GM23338 (cell line): ENCODE results near the gene HTT. TPM values are rescaled to one million over a fixed set of nuclear protein-coding genes. Genes with fewer than 3 reads are reported as not detected.

Source experiments
- ATAC-seq: fragments of 200-7000 bp; cut with Tn5 transposase; 3 replicates; pipeline ENCODE4 v1.9.1; 2020
- DNase-seq: peaks from one replicate; pipeline ENCODE4 v3.0.0-alpha.2; 2015; ENCODE audit warnings: low spot score
- H2AFZ ChIP-seq: fragments of 200-600 bp; sonication (generic); 2 replicates; pipeline ENCODE4 v1.8.0; 2016; ENCODE audit warnings: antibody characterized with exemption, mild to moderate bottlenecking, moderate library complexity
- H3F3A ChIP-seq: fragments of 200-600 bp; sonication (generic); replicated peaks from 2 replicates; pipeline ENCODE4 v1.8.0; 2017; ENCODE audit warnings: antibody characterized with exemption, mixed run types, low read depth
- H3K27ac ChIP-seq: fragments of 200-600 bp; sonication (generic); 2 replicates; pipeline ENCODE4 v1.6.1; 2016; ENCODE audit warnings: low read depth
- H3K27me3 ChIP-seq: fragments of 200-600 bp; sonication (generic); 2 replicates; pipeline ENCODE4 v1.8.0; 2016; ENCODE audit warnings: mild to moderate bottlenecking, mixed run types, moderate library complexity; ENCODE audit not compliant: insufficient read depth
- H3K36me3 ChIP-seq: fragments of 200-600 bp; sonication (generic); 2 replicates; pipeline ENCODE4 v1.8.0; 2016; ENCODE audit warnings: mild to moderate bottlenecking; ENCODE audit not compliant: insufficient read depth
- H3K4me1 ChIP-seq: fragments of 200-600 bp; sonication (generic); 2 replicates; pipeline ENCODE4 v1.8.0; 2016; ENCODE audit warnings: mild to moderate bottlenecking, moderate library complexity; ENCODE audit not compliant: insufficient read depth
- H3K4me2 ChIP-seq: fragments of 200-600 bp; sonication (generic); 2 replicates; pipeline ENCODE4 v1.7.1; 2017; ENCODE audit warnings: mixed run types
- H3K4me3 ChIP-seq: fragments of 200-600 bp; sonication (generic); 2 replicates; pipeline ENCODE4 v1.6.1; 2016; ENCODE audit warnings: mixed run types
- H3K79me2 ChIP-seq: fragments of 200-600 bp; sonication (generic); replicated peaks from 2 replicates; pipeline ENCODE4 v1.8.0; 2017; ENCODE audit warnings: mild to moderate bottlenecking; ENCODE audit not compliant: insufficient read depth
- H3K9me2 ChIP-seq: fragments of 200-600 bp; sonication (generic); 2 replicates; pipeline ENCODE4 v1.8.0; 2017; ENCODE audit not compliant: insufficient read depth
- H4K20me1 ChIP-seq: fragments of 200-600 bp; sonication (generic); replicated peaks from 2 replicates; pipeline ENCODE4 v1.8.0; 2017; ENCODE audit warnings: mild to moderate bottlenecking; ENCODE audit not compliant: insufficient read depth
- H3K27ac Mint-ChIP-seq: 2 replicates; pipeline ENCODE4 v1.8.0; 2020; ENCODE audit warnings: inconsistent platforms, mild to moderate bottlenecking, moderate library complexity, mixed read lengths
- H3K27me3 Mint-ChIP-seq: 3 replicates; pipeline ENCODE4 v1.8.0; 2022; ENCODE audit warnings: low read depth, mild to moderate bottlenecking, moderate library complexity, mixed read lengths, inconsistent platforms; ENCODE audit not compliant: insufficient read depth, poor library complexity
- H3K36me3 Mint-ChIP-seq: 3 replicates; pipeline ENCODE4 v1.8.0; 2021; ENCODE audit warnings: low read depth, mild to moderate bottlenecking, inconsistent platforms, moderate library complexity, mixed read lengths
- H3K4me1 Mint-ChIP-seq: 3 replicates; pipeline ENCODE4 v1.8.0; 2020; ENCODE audit warnings: mild to moderate bottlenecking, inconsistent platforms, mixed read lengths
- H3K4me3 Mint-ChIP-seq: 3 replicates; pipeline ENCODE4 v1.8.0; 2021; ENCODE audit warnings: moderate library complexity, mild to moderate bottlenecking, inconsistent platforms, mixed read lengths
- H3K9me3 Mint-ChIP-seq: 3 replicates; pipeline ENCODE4 v1.8.0; 2020; ENCODE audit warnings: moderate library complexity, mild to moderate bottlenecking, inconsistent platforms, mixed read lengths
- CREB1 ChIP-seq: fragments of 250-450 bp; sonication (Bioruptor Pico); IDR thresholded peaks from 2 replicates; pipeline ENCODE4 v1.5.0; 2020; ENCODE audit warnings: low read depth, mild to moderate bottlenecking, moderate library complexity
- EZH2phosphoT487 ChIP-seq: fragments of 200-600 bp; sonication (generic); IDR thresholded peaks from one replicate; pipeline ENCODE4 v1.8.1; 2018; ENCODE audit warnings: antibody characterized with exemption; ENCODE audit not compliant: unreplicated experiment
- JUNB ChIP-seq: IDR thresholded peaks from one replicate; pipeline ENCODE4 v1.6.1; 2016; ENCODE audit warnings: antibody characterized with exemption; ENCODE audit not compliant: unreplicated experiment
- NANOG ChIP-seq: IDR thresholded peaks from 2 replicates; pipeline ENCODE4 v1.6.1; 2016; ENCODE audit warnings: antibody characterized with exemption, borderline replicate concordance
- POLR2AphosphoS5 ChIP-seq: IDR thresholded peaks from 2 replicates; pipeline ENCODE4 v1.6.1; 2016; ENCODE audit warnings: antibody characterized with exemption, low read depth
- STAT1 ChIP-seq: IDR thresholded peaks from one replicate; pipeline ENCODE4 v1.6.1; 2016; ENCODE audit warnings: antibody characterized with exemption; ENCODE audit not compliant: unreplicated experiment
- ZNF114 ChIP-seq: fragments of 250-450 bp; sonication (Bioruptor Pico); IDR thresholded peaks from 2 replicates; pipeline ENCODE4 v1.5.0; 2020; ENCODE audit warnings: mild to moderate bottlenecking, moderate library complexity
- polyA plus RNA-seq: library from polyadenylated mRNA; unstranded; fragments of >200 nt; fragmentation: Nextera tagmentation; extraction: Ambion mirVana; gene quantifications from 2 replicates; pipeline ENCODE4 v1.2.1, GENCODE V29; 2016
- total RNA-seq: library from RNA; depleted of rRNA; stranded (reverse); fragments of >200 nt; shearing (Covaris generic); gene quantifications from 2 replicates; pipeline ENCODE4 v1.2.3, GENCODE V29; 2014
- TF ChIP-seq, protein P1 (sequence below), 2 experiments: fragments of 200-600 bp in 1 of 2; sonication (generic) in 1 of 2; conservative IDR thresholded peaks; 2 replicates each; pipeline versions ENCODE4 v1.5.1 to v1.6.1; 2016 to 2017; ENCODE audit warnings: antibody characterized with exemption in 2 of 2, low read depth in 2 of 2, mild to moderate bottlenecking in 2 of 2, moderate library complexity in 1 of 2
- TF ChIP-seq, protein P2 (sequence below): IDR thresholded peaks from 2 replicates; pipeline ENCODE4 v1.6.1; 2016; ENCODE audit warnings: antibody characterized with exemption
- TF ChIP-seq, protein P3 (sequence below): IDR thresholded peaks from one replicate; pipeline ENCODE4 v1.6.1; 2018; ENCODE audit warnings: antibody characterized with exemption; ENCODE audit not compliant: unreplicated experiment

HTT gene
- total and polyA plus RNA-seq, 2 experiments from 2014 or later, result 26.6 to 67.7 TPM

DNA sequence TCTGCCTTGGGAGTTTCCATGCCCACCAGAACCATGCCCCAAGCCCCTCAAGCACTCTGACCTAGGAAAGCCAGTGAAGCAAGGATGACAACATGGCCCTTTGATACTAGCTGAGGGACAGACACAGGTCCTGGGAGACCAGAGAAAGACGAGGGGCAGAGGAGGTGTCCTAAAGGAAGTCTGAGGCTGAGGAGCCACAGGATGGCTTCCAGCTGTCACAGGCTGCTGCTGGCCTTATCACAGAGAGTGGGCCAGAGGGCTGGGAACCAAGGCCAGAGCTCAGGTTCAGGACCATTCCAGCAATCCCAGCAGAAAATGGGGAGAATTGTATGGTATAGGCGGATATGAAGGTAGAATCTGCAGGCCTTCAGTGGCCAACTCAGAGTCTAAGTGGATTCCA lies 142.8 kb downstream of the HTT start (continued):
- TF ChIP-seq JUNB (no peak), CREB1 (no peak), EZH2phosphoT487 (no peak), STAT1 (no peak), NANOG (no peak), ZNF114 (CRISPR knock-in tag) (no peak)
- TF ChIP-seq, protein P1, sequence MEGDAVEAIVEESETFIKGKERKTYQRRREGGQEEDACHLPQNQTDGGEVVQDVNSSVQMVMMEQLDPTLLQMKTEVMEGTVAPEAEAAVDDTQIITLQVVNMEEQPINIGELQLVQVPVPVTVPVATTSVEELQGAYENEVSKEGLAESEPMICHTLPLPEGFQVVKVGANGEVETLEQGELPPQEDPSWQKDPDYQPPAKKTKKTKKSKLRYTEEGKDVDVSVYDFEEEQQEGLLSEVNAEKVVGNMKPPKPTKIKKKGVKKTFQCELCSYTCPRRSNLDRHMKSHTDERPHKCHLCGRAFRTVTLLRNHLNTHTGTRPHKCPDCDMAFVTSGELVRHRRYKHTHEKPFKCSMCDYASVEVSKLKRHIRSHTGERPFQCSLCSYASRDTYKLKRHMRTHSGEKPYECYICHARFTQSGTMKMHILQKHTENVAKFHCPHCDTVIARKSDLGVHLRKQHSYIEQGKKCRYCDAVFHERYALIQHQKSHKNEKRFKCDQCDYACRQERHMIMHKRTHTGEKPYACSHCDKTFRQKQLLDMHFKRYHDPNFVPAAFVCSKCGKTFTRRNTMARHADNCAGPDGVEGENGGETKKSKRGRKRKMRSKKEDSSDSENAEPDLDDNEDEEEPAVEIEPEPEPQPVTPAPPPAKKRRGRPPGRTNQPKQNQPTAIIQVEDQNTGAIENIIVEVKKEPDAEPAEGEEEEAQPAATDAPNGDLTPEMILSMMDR (conservative IDR thresholded peaks at IDR 0.05; ENCODE audit: low read depth in 2 of 2), result no peak
- TF ChIP-seq, protein P2, sequence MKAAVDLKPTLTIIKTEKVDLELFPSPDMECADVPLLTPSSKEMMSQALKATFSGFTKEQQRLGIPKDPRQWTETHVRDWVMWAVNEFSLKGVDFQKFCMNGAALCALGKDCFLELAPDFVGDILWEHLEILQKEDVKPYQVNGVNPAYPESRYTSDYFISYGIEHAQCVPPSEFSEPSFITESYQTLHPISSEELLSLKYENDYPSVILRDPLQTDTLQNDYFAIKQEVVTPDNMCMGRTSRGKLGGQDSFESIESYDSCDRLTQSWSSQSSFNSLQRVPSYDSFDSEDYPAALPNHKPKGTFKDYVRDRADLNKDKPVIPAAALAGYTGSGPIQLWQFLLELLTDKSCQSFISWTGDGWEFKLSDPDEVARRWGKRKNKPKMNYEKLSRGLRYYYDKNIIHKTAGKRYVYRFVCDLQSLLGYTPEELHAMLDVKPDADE, result no peak

DNA sequence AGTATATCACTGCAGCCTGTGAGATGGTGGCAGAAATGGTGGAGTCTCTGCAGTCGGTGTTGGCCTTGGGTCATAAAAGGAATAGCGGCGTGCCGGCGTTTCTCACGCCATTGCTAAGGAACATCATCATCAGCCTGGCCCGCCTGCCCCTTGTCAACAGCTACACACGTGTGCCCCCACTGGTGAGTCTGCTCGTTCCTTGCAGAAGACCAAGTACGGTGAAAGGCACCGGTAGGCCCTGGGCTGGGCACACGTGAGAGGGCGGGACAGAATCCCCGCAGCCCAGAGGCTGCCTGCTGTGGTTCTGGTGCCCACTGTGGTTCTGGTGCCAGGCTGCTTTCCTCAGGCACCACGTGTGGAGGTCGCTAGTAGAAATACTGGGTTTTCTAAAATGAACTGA lies 143.3 kb downstream of the HTT start:
- no peak overlapping the region for H2AFZ ChIP-seq
- Mint-ChIP-seq H3K36me3 (peaks cover 65% of the 10 kb centered on the region), H3K4me1 (no peaks in the 10 kb centered on the region), H3K27me3 (peaks cover 6% of the 10 kb centered on the region), H3K9me3 (no peaks in the 10 kb centered on the region), H3K4me3 (no peak overlapping the region), H3K27ac (no peak overlapping the region)
- H3K4me3 ChIP-seq, result no peak overlapping the region
- no peaks in the 10 kb centered on the region for H3K79me2 ChIP-seq
- TF ChIP-seq JUNB (no peak), POLR2AphosphoS5 (no peak), STAT1 (no peak), ZNF114 (CRISPR knock-in tag) (no peak), NANOG (no peak)
- TF ChIP-seq, protein P3, sequence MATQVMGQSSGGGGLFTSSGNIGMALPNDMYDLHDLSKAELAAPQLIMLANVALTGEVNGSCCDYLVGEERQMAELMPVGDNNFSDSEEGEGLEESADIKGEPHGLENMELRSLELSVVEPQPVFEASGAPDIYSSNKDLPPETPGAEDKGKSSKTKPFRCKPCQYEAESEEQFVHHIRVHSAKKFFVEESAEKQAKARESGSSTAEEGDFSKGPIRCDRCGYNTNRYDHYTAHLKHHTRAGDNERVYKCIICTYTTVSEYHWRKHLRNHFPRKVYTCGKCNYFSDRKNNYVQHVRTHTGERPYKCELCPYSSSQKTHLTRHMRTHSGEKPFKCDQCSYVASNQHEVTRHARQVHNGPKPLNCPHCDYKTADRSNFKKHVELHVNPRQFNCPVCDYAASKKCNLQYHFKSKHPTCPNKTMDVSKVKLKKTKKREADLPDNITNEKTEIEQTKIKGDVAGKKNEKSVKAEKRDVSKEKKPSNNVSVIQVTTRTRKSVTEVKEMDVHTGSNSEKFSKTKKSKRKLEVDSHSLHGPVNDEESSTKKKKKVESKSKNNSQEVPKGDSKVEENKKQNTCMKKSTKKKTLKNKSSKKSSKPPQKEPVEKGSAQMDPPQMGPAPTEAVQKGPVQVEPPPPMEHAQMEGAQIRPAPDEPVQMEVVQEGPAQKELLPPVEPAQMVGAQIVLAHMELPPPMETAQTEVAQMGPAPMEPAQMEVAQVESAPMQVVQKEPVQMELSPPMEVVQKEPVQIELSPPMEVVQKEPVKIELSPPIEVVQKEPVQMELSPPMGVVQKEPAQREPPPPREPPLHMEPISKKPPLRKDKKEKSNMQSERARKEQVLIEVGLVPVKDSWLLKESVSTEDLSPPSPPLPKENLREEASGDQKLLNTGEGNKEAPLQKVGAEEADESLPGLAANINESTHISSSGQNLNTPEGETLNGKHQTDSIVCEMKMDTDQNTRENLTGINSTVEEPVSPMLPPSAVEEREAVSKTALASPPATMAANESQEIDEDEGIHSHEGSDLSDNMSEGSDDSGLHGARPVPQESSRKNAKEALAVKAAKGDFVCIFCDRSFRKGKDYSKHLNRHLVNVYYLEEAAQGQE, result no peak
- H3K36me3 ChIP-seq, result peaks cover 12% of the 10 kb centered on the region
- H3K4me2 ChIP-seq, result no peak overlapping the region
- H3K9me2 ChIP-seq, result no peaks in the 10 kb centered on the region
- no peak for DNase-seq
- no peaks in the 10 kb centered on the region for H3F3A ChIP-seq
- no peak for ATAC-seq
- no peaks in the 10 kb centered on the region for H3K27me3 ChIP-seq
- H3K4me1 ChIP-seq, result no peaks in the 10 kb centered on the region
- H3K27ac ChIP-seq, result no peak overlapping the region
- H4K20me1 ChIP-seq, result peaks cover under 1% of the 10 kb centered on the region
